Bronchial epithelial cell (primary cell): Measurements from ENCODE around the gene NRN1. TPM values are rescaled to one million over a fixed set of nuclear protein-coding genes. Genes with fewer than 3 reads are reported as not detected.

Experiments used
- DNase-seq: peaks from one replicate; pipeline ENCODE4 v3.0.0-alpha.2; 2010; ENCODE audit warnings: low read depth
- FAIRE-seq: peaks from 2 replicates; lab custom pipeline; 2011; peaks lifted over from hg19 to GRCh38; lab: Jason Lieb, UNC
- H3K27me3 ChIP-seq: 2 replicates; pipeline ENCODE4 v1.5.1; 2011; ENCODE audit warnings: low read length; ENCODE audit not compliant: control insufficient read depth, insufficient read depth
- H3K36me3 ChIP-seq: 2 replicates; pipeline ENCODE4 v1.5.1; 2011; ENCODE audit warnings: low read length; ENCODE audit not compliant: control insufficient read depth, insufficient read depth
- H3K4me3 ChIP-seq: 2 replicates; pipeline ENCODE4 v1.5.1; 2011; ENCODE audit warnings: mild to moderate bottlenecking, low read depth, low read length, control low read depth
- CTCF ChIP-seq: IDR thresholded peaks from 2 replicates; pipeline ENCODE4 v1.5.1; 2011; ENCODE audit warnings: mild to moderate bottlenecking, moderate library complexity, low read length, control low read depth, inconsistent platforms; ENCODE audit not compliant: insufficient read depth, severe bottlenecking
- total RNA-seq: library from RNA; depleted of rRNA; stranded (reverse); fragments of >200 nt; gene quantifications from 2 replicates; pipeline ENCODE4 v1.2.1, GENCODE V29; 2014

Gene NRN1
- total RNA-seq, 1 donor from 2014 or later = not detected

GRCh38 chr6:5960456-5960855 lies 46.3 kb downstream of the NRN1 start:
- Histone ChIP-seq H3K27me3 (no peaks in the 10 kb centered on the region), H3K4me3 (no peak overlapping the region), H3K36me3 (no peaks in the 10 kb centered on the region)
- TF ChIP-seq CTCF = no peak
- no peak for DNase-seq
- peak; percentile 89 for FAIRE-seq

- Histone ChIP-seq H3K36me3 (no peaks in the 10 kb centered on the region), H3K27me3 (no peaks in the 10 kb centered on the region), H3K4me3 (no peak overlapping the region)
- FAIRE-seq (no peak), DNase-seq (no peak)
- no peak for TF ChIP-seq CTCF
Measured at GRCh38 chr6:5958921-5959320, 47.8 kb downstream of the NRN1 start.

- Histone ChIP-seq H3K36me3 (no peaks in the 10 kb centered on the region), H3K27me3 (no peaks in the 10 kb centered on the region), H3K4me3 (no peak overlapping the region)
- no peak for TF ChIP-seq CTCF
- DNase-seq (no peak), FAIRE-seq (no peak)
Measured at GRCh38 chr6:5956939-5957338, 49.8 kb downstream of the NRN1 start.

GRCh38 chr6:5950361-5950785 lies 56.4 kb downstream of the NRN1 start:
- no peaks in the 10 kb centered on the region for H3K27me3 ChIP-seq
- H3K4me3 ChIP-seq = no peak overlapping the region
- H3K36me3 ChIP-seq = no peaks in the 10 kb centered on the region
- FAIRE-seq (no peak), DNase-seq (peak; percentile 4)
- peak; percentile 16 for TF ChIP-seq CTCF
